ENCODE measurements around the gene MAPKAPK5.
"Not testable (repeated sequence)": the region's sequence is repeated elsewhere in the genome, so short reads cannot be mapped to it uniquely, and the experiment has no call there.

GRCh38 chr12:111835531-111836181 lies 6.4 kb upstream of the MAPKAPK5 start:
- TF ChIP-seq CTCF, EP300, POLR2A, POLR2AphosphoS5 (IDR thresholded peaks at IDR 0.05): not testable (repeated sequence)

Measured in gastroesophageal sphincter (tissue), 3 donors.